Activated naive CD4-positive, alpha-beta T cell treated with Interleukin-2 at 50 U/mL for 16 hours (primary cell): ENCODE results near the gene KRTAP10-2.
"Not testable (repeated sequence)": the region's sequence is repeated elsewhere in the genome, so short reads cannot be mapped to it uniquely, and the experiment has no call there.

ENCODE experiments used
- DNase-seq: peaks from one replicate; pipeline ENCODE4 v3.0.0-alpha.2; 2020

Gene KRTAP10-2

GRCh38 chr21:44551340-44551961, at the start of gene KRTAP10-2:
KRTAP10-2 (minus strand) TSS chr21:44551505; CDS start chr21:44551458, 47 bp downstream.
- no peak for DNase-seq

GRCh38 chr21:44601091-44601490, 49.8 kb upstream of the KRTAP10-2 start:
- DNase-seq: not testable (repeated sequence)

GRCh38 chr21:44600118-44600978, 49.0 kb upstream of the KRTAP10-2 start, which contains the start of gene KRTAP10-7:
KRTAP10-7 (plus strand) TSS chr21:44600597; CDS start chr21:44600622, 25 bp downstream.
- not testable (repeated sequence) for DNase-seq

DNA sequence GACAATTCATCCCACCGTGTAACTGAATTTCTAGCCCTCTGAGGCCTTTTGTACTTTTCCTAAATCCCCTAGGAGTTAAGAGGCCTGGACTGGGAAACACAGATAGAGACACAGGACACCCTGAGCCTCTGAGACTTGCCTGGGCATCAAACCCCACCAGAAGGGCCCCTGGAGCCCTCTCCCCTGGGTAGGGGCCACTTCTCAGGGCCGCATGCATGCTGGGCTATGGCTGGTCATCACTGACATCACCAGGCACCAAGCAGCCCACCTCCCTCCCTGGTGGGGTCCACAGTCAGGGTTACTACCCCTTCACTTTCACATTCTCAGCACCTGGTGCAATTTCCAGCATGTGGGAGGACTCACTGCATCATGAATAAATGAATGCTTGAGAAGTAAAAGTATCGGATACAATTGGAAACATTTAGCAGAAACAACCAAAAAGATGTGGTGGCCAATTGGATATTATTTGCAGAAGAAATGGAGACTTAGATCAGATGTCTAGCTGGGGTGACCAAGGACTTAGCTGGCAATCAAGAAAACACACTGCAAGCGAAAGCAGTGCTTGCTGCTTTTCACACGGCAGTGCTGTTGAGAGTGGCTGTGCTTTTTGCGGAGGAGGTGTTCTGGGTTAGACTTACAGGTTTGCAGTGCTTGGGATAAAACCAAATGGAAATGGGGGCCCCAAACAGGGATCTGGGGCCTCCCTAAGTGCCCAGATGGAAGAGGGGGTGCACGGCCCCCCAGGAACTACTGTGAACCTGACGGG, 48.1 kb upstream of the KRTAP10-2 start:
- DNase-seq: no peak

- no peak for DNase-seq
Measured at GRCh38 chr21:44598061-44598460, 46.8 kb upstream of the KRTAP10-2 start.

- DNase-seq: no peak
Measured at GRCh38 chr21:44596068-44596725, 44.9 kb upstream of the KRTAP10-2 start.

DNA sequence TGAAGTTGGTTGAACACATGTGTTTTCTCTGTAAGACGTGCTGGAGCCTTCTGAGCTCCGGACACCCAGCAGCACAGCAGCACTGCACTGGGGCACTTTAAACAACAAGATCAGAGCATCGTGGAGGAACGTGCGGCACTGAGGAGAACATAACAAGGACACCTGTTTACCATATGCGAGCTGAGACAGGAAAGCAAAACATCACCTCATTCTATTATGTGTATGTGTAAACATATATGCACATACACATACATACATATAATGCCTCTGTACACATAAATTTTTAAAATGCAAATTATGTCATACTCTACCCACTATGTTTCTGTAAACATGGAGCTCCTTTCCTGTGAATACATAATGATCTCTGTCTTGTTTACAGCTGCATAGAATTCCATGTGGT, 44.2 kb upstream of the KRTAP10-2 start:
- DNase-seq: no peak

DNA sequence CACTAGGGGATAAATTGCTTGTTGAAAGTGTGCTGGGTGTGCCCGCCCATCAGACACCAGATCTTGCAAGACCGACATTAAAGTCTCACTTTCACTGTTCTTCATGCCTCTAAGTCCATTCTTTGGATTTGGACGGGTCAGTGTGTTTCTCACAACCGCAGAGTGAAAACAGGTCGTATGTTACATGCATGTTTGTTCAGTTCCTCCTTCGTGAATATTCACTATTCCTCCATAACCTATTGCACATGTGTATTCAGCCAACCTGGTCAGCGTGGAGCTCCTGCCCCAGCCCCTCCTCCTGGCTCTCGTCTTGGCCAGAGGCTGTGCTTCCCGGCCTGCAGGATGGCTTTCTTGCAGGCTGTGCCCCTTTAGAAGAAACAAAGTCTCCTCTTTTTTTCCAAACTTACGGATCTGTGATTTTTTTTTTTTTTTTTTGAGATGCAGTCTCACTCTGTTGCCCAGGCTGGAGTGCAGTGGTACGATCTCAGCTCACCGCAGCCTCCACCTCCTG, 43.2 kb upstream of the KRTAP10-2 start:
- DNase-seq: no peak

GRCh38 chr21:44593598-44594405, 42.5 kb upstream of the KRTAP10-2 start:
- DNase-seq: no peak

DNA sequence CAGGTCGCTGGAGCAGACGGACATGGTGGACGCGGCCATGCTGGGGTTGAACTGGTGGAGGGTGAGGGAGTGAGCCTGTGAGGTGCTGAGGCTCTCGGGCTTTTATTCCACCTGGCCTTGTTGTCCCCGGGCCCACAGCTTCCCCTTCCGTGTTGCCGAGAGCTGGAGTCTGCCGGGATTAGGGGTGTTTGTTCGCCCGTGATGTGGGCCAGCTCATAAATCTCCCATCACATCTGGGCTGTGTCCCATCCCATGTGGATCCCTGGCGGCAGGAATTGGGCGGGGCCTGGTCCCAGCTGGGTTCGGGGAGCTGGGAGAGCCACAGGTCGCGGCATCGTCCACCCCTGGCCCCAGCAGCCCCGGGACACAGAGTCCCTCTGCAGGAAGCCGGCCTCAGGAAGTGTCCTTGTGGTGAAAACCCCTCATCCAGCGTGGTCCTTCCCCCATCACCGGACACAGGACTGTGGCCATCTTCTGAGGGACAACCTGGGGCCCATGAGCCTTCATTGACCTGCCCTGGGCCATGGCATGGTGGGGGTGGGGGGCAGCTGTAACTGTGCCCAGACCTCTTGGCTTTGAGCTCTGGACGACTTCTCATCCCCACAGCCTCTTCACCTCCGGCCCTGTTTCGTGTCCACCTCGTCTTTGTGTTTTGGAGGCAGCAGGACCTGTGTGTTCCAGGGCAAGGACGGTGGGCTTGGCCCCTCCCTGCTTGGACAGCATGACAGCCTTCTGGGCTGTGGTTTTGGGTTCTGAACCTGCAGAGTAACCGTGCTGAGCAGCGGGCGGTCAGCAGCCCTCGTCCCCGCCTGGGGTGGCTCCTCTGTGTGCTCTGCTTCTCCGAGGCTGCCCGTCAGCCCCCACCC, 41.4 kb upstream of the KRTAP10-2 start, which contains the start of gene KRTAP10-6:
Gene KRTAP10-6 (minus strand): TSS at position 60 of the 866 bp plus-strand sequence. CDS start 21 bp downstream, at position 39.
- DNase-seq: no peak

GRCh38 chr21:44591801-44592130, 40.5 kb upstream of the KRTAP10-2 start:
- DNase-seq: not testable (repeated sequence)

- not testable (repeated sequence) for DNase-seq
Measured at GRCh38 chr21:44590897-44591800, 39.8 kb upstream of the KRTAP10-2 start.

- DNase-seq: no peak
Measured at GRCh38 chr21:44590311-44590721, 39.0 kb upstream of the KRTAP10-2 start.

DNA sequence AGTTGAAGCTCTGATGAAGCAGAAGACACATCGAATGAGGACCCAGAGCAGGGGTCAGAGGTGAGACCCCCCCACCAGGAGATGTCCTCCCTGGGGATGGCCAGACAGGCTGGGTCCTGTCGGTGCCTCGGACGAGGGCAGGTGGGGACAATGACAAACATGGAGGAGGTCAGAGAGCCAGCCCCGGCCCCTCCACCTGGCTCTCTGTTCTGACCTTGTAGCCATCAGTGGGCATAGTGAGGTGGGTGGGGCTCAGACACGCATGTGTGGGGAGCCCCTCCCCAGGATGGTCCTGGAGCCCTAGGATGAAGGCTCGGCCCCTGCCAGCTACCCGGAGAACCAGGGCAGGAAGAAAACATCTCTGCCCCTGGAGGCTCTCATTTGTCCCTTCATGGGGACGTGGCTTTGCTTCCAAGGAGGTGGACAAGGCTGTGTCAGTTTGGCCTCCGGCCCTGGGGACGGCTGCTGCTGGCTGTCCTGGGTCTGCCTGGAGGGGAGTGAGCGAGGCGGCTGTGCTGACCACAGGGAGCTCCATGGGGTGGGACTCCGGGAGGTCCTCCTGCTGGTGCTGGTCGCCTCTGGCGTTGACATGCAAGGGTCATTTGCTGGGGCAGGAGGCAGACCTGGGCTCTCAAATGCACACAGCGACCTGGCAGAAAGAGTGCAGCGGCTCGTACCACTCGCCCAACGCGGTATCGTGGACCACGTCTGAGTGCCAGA, 38.4 kb upstream of the KRTAP10-2 start:
- no peak for DNase-seq

GRCh38 chr21:44589094-44589493, 37.8 kb upstream of the KRTAP10-2 start:
- no peak for DNase-seq

DNA sequence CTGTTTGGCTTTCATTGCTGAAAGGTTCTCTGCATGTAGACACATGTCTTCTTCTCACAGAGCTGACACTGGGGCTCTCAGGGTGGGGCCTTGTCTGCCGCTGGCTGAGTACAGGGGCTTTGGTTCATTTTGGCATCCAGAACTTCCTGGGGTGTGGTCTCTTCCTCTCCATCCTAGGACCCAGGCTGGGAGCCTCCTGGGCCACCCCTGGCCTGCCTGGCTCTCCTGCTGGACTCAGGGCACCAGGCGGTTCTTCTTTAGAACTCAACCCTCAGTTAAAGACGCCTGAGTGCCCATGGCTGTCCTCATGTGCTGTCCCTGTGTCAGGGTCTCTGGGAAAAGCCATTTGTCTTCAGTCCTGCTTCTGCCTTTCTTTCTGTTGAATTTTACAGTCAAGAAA, 34.6 kb upstream of the KRTAP10-2 start:
- no peak for DNase-seq

DNA sequence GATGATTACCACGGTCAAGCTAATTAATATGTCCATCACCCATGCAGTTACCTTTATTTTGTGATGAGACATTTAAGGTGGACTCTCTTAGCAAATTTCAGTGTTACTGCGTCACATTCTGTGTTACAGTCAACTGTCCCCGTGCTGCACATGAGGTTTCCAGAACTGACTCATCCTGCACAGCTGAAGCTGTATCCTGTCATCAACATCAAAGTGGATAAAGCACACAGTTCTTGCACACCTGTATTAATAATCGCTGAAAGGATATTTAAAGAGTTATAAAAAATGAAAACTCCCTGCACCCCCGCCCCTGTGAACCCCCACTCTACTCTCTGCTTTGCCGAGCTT, 32.5 kb upstream of the KRTAP10-2 start:
- DNase-seq: peak; percentile 36

GRCh38 chr21:44583089-44583799, 31.9 kb upstream of the KRTAP10-2 start:
- DNase-seq: no peak
